AG04450 (cell line): Measurements from ENCODE around the gene CRLF3. TPM values are rescaled to one million over a fixed set of nuclear protein-coding genes. Genes with fewer than 3 reads are reported as not detected.
A peak's percentile ranks its signal among the peaks of the same experiment; 100 is the strongest.

ENCODE experiments used
- CTCF ChIA-PET: fragments of 300-600, 350-600 bp; formaldehyde crosslinking; extraction: SDS; loops from one replicate; lab custom pipeline; 2022; ENCODE audit warnings: antibody characterized with exemption, inconsistent platforms; lab: Charles Lee
- POLR2A ChIA-PET: fragments of 350-600 bp; formaldehyde crosslinking; extraction: SDS; loops from one replicate; lab custom pipeline; 2021; ENCODE audit warnings: antibody characterized with exemption, inconsistent platforms; lab: Yijun Ruan, JAX
- DNase-seq: peaks from one replicate; pipeline ENCODE4 v3.0.0-alpha.2; 2011; ENCODE audit warnings: low read depth, low spot score
- H3K27ac ChIP-seq: one replicate; pipeline ENCODE4 v1.5.1; 2012; ENCODE audit warnings: low read depth, low read length, control low read depth
- H3K27me3 ChIP-seq: one replicate; pipeline ENCODE4 v1.6.0; 2012; ENCODE audit warnings: low read length; ENCODE audit not compliant: control insufficient read depth, insufficient read depth
- H3K4me3 ChIP-seq: 2 replicates; pipeline ENCODE4 v1.5.1; 2011; ENCODE audit warnings: mild to moderate bottlenecking, low read depth, low read length, control low read depth
- H3K9me3 ChIP-seq: 2 replicates; pipeline ENCODE4 v1.5.1; 2012; ENCODE audit warnings: low read length; ENCODE audit not compliant: control insufficient read depth, insufficient read depth
- CTCF ChIP-seq: IDR thresholded peaks from 2 replicates; pipeline ENCODE4 v1.5.1; 2011; ENCODE audit warnings: low read depth, low read length, control low read depth, inconsistent platforms
- polyA plus RNA-seq: library from polyadenylated mRNA; depleted of rRNA; stranded (reverse); fragments of >200 nt; gene quantifications from 2 replicates; pipeline ENCODE4 v1.2.3, GENCODE V29; 2011

The CRLF3 gene
- polyA plus RNA-seq, 1 experiment: 10.1 TPM

- POLR2A ChIA-PET: interaction anchor here (0.5 to 1.4 kb wide), 2 partner anchors 27 to 263 kb away, joined by 3 read pairs; partner anchors contain the start of gene NF1
Observed at GRCh38 chr17:30831663-30832437, 7.4 kb upstream of the CRLF3 start, which contains the start of gene ATAD5. Gene ATAD5 (plus strand): TSS chr17:30831966. CDS start chr17:30832348, 382 bp downstream.

GRCh38 chr17:30831257-30831656 lies 6.8 kb upstream of the CRLF3 start:
- TF ChIP-seq CTCF: no peak
- Histone ChIP-seq H3K4me3 (peak overlapping the region; percentile 92), H3K27me3 (no peaks in the 10 kb centered on the region), H3K9me3 (peaks cover 3% of the 10 kb centered on the region; the same call in 1 of the 2 replicates), H3K27ac (no peak overlapping the region)
- POLR2A ChIA-PET: interaction anchor here (0.5 to 1.4 kb wide), 2 partner anchors 26 to 264 kb away, joined by 3 read pairs; partner anchors contain the start of gene NF1
- no peak for DNase-seq
- CTCF ChIA-PET: no interaction called here

More at GRCh38 chr17:30831663-30832437, 7.4 kb upstream of the CRLF3 start, which contains the start of gene ATAD5:
- peak; percentile 70 for DNase-seq
- Histone ChIP-seq H3K27ac (no peak within 1 kb of the TSS), H3K27me3 (no peaks in the 10 kb centered on the region), H3K9me3 (peaks cover 3% of the 10 kb centered on the region; the same call in 1 of the 2 replicates), H3K4me3 (peak within 1 kb of the TSS; percentile 92)
- TF ChIP-seq CTCF: no peak
- CTCF ChIA-PET: no interaction called here

GRCh38 chr17:30829022-30829421 lies 4.5 kb upstream of the CRLF3 start:
- CTCF ChIA-PET: no interaction called here
- H3K27ac ChIP-seq: no peak overlapping the region
- TF ChIP-seq CTCF: no peak
- H3K9me3 ChIP-seq: peaks cover 3% of the 10 kb centered on the region; the same call in 1 of the 2 replicates
- no peaks in the 10 kb centered on the region for H3K27me3 ChIP-seq
- no peak for DNase-seq
- POLR2A ChIA-PET: no interaction called here
- no peak overlapping the region for H3K4me3 ChIP-seq

DNA sequence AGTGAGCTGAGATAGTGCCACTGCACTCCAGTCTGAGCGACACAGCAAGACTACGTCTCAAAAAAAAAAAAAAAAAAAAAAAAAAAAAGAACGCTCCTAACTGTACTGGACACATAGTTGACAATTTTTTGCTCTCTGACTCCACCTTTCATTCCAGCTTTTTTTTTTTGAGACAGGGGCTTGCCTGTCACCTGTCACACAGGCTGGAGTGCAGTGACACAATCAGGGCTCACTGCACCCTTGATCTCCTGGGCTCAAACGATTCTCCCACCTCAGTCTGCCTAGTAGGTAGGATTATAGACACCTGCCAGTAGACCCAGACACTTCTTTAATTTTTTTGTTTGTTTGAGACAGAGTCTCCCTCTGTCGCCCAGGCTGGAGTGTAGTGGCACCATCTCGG lies 2.6 kb upstream of the CRLF3 start:
- no peak for DNase-seq
- Histone ChIP-seq H3K27ac (no peak overlapping the region), H3K4me3 (no peak overlapping the region), H3K27me3 (no peaks in the 10 kb centered on the region), H3K9me3 (peaks cover 2% of the 10 kb centered on the region; the same call in 1 of the 2 replicates)
- ChIA-PET CTCF (interaction anchor here (0.5 to 1.6 kb wide), 2 partner anchors 9 to 273 kb away, joined by 3 to 4 read pairs; no protein-coding TSS in a partner anchor), POLR2A (no interaction called here)
- TF ChIP-seq CTCF: no peak

DNA sequence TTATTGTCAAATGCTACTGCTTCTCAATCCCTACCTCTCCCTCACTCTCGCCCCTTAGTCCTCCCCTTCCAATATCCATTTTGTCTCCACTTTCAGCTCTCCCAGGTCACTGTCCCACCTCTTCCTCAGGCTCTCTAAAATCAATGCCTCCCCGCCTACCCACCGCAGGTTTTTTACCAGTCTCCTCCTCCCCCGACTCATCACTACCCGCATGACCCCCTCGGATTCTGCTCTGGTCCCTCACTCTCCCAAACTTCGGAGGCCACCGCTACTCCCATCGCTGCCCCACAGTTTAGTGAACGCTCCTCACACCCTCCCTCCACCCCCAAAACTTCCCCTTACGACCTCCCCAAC lies 513 bp downstream of the CRLF3 start:
- no peak for TF ChIP-seq CTCF
- H3K4me3 ChIP-seq: peak overlapping the region; percentile 90
- CTCF ChIA-PET: interaction anchor here (0.6 to 2.1 kb wide), 8 partner anchors 11 to 719 kb away, joined by 3 to 11 read pairs (median 4); no protein-coding TSS in a partner anchor
- DNase-seq: no peak
- POLR2A ChIA-PET: interaction anchor here (0.6 to 1.1 kb wide), 2 partner anchors 34 to 223 kb away, joined by 4 to 22 read pairs; no protein-coding TSS in a partner anchor
- no peaks in the 10 kb centered on the region for H3K9me3 ChIP-seq
- no peaks in the 10 kb centered on the region for H3K27me3 ChIP-seq
- H3K27ac ChIP-seq: peak overlapping the region; percentile 61
